DMS153 treated with DMSO at 0.1 percent for 48 hours (cell line): ENCODE results near the gene KRTAP10-10.
"Not testable (repeated sequence)": the region's sequence is repeated elsewhere in the genome, so short reads cannot be mapped to it uniquely, and the experiment has no call there.

Source experiments
- DNase-seq: peaks from one replicate; lab custom pipeline; 2025; ENCODE audit not compliant: unreplicated experiment; lab: John Stamatoyannopoulos, UW

The KRTAP10-10 gene

DNA sequence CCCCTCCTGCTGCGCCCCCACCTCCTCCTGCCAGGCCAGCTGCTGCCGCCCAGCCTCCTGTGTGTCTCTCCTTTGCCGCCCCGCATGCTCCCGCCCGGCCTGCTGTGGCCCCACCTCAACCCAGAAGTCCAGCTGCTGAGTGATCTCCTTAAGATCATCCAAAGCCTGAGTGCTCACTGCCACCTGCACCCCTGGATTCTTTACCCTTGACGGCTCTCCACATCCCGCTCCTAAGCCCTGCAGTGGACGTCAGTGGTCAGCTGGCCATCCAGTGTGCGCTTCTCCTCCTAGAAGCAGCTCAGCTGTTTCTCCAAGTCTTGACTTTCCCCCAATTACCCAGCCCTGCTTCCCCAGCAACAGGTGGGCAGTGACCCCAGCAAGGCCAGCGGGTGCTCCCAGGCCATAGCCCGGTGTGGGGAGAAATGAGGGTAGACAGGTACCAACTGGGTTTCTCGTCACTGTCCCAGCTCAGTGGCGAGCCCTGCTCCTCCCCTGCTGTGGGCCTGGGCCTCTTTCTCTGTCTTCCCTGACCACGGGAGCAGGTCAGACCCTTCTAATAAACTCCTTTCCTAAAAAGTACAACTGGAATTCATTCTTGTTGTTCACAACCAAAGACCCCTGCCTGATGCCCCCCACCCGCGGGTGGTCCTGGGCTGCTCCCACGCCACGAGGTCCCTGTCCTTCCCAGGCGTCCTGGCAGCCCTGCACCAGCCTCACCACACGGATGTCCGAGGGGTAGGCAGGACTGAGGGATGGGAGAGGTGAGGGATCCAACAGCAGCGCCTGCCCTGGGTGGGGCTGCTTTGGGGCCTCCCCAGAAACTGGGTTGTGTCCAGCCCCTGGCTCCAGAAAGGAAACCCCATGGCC, 35.3 kb upstream of the KRTAP10-10 start:
- no peak for DNase-seq

DNA sequence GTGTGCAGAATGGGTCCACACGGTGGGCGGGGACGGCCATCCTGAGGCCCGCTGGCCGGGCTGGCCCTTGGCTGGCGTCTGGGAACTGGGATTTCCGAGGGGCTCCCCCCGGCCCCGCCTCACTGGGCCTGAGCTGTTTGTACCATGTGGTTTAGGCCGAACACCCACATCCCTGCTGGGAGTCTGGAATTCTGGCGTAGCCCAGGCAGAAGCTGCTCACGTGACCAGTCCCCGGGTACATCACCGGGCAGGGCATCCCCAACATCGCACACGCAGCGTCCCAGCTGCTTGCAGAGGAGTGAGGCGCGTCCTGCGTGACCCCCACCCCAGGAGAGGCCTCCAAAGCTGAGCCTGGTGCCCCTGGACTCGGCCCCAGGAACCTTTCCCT, 34.7 kb upstream of the KRTAP10-10 start:
- no peak for DNase-seq

DNA sequence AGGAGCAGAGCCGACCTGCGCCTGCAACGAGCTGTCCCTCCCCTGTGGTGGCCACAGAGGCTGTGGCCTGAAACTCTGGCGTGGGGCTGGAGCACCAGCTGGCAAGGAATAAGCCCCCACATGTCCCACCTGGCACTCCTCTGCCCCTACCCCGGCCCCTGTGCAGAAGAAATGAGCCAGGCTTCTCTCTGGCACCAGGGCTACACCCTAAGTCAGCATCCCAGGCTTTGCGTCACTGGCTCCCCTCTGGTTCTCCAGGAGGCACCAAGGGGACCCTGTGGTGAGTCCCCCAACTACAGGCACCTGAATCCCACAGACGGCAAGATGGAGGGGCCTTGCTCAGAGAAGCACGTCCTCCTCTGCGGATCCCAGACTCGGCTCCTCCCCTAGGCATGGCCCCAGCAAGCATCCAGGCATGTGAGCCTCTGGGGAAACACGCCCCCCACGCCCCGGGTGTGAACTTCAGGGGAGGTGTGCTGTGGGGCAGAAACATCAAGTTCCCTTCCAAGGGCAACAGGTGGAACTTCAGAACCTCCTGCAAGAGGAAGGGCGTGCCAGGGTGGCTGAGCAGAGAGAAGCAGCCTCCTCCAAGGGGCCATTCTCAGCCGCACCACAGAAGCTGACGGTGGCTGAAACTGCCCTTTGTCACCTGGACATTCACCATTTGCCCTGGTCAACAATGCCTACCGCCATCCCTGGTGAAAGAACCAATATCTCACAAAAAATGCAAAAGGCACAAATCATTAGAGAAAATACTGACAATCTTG, 33.9 kb upstream of the KRTAP10-10 start:
- no peak for DNase-seq

DNA sequence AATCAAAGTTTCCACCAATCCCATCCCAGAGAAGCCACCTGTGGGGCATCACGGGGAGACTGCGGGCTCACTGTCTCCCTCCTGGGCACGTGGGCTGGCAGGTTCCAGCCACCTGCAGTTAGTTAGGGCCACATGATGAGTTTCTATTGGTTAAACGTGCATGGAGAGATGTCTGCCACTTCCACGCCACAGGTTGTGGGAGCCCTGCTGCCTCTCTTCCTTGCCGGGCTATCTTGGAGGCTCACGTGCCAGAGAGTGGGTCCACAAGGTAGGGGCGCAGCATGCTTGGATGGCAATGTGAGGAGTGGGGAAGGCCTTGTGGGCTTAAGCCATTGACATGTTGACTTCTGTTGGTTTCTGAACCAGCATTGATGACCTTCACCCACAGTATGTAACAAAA, 33.2 kb upstream of the KRTAP10-10 start:
- no peak for DNase-seq

DNA sequence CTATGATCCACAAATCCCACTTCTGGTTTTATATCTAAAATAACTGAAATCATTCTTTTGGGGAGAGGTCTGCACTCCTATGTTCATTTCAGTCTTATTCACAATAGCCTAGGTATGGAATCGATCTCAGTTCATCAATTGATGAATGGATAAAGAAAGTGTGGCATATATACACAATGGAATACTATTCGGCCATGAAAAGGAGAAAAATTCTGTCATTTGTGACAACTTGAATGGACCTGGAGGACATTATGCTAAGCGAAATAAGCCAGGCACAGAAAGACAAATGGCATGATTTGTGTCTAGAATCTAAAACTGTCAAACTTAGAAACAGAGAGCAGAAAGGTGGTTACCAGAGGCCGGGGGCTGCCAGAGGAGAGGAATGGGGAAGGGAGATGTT, 30.7 kb upstream of the KRTAP10-10 start:
- no peak for DNase-seq

DNA sequence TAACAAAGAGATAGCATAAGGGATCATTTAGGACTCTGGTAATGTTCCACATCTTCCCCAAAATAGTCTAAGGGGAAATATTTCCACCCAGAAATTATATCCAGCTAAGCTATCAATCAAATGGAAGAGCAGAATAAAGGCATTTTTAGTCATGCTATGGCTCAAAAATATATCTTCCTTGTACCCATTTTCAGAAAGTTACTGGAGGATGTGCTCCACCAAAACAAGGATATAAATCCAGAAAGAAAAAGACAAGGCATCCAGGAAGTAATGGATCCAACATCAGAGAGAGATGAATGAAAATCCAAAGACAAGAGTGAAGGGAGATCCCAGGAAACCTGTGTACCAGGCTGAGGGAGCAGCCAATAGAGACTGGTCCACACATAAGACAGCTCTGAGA, 28.0 kb upstream of the KRTAP10-10 start:
- no peak for DNase-seq

DNA sequence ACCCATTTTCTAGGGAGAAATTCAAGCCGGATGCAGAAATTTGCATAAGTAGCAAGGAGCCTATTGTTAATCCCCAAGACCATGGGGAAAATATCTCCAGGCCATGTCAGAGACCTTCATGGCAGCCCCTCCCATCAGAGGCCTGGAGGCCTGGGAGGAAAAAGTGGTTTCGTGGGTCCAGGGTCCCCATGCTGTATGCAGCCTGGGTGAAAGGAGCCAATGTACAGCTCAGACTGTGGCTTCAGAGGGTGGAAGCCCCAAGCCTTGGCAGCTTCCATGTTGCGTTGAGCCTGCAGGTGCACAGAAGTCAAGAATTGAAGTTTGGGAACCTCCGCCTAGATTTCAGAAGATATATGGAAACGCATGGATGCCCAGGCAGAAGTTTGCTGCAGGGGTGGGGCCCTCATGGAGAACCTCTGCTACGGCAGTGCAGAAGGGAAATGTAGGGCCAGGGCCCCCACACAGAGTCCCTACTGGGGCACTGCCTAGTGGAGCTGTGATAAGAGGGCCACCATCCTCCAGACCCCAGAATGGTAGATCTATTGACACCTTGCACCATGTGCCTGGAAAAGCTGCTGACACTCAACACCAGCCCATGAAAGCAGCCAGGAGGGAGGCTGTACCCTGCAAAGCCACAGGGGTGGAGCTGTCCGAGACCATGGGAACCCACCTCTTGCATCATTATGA, 26.9 kb upstream of the KRTAP10-10 start:
- DNase-seq: not testable (repeated sequence)

DNA sequence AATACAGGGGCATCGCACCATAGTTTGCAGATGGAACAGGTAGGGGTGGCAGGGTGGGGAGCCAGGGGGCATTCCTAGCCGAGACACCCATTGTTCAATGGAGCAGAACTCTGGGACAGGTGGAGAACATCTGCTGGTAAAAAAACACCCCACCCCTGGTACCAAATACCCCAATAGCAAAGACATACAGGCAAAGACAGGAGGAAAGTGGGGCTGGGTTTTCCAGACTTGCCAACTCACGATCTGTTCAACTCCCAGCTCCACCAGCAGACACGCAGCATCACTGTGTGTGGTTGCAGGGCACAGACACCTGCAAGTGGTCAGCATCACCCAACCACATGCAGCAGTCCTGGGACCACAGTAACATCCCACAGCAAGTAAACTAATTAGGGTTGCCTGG, 25.6 kb upstream of the KRTAP10-10 start:
- no peak for DNase-seq

DNA sequence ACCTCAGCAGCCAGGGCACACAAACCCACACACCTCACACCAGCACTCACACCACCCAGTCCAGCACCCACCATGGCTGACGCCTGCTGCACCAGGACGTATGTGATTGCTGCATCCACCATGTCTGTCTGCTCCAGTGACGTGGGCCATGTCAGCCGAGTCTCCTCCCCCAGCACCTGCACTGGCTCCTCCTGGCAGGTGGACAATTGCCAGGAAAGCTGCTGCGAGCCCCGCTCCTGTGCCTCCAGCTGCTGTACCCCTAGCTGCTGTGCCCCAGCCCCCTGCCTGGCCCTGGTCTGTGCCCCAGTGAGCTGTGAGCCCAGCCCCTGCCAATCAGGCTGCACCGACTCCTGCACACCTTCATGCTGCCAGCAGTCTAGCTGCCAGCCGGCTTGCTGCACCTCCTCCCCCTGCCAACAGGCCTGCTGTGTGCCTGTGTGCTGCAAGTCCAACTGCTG, 25.1 kb upstream of the KRTAP10-10 start, which contains the start of gene KRTAP10-8:
KRTAP10-8 (plus strand) TSS at position 51 of the 458 bp plus-strand sequence; CDS start at position 73, 22 bp downstream.
- no peak for DNase-seq

DNA sequence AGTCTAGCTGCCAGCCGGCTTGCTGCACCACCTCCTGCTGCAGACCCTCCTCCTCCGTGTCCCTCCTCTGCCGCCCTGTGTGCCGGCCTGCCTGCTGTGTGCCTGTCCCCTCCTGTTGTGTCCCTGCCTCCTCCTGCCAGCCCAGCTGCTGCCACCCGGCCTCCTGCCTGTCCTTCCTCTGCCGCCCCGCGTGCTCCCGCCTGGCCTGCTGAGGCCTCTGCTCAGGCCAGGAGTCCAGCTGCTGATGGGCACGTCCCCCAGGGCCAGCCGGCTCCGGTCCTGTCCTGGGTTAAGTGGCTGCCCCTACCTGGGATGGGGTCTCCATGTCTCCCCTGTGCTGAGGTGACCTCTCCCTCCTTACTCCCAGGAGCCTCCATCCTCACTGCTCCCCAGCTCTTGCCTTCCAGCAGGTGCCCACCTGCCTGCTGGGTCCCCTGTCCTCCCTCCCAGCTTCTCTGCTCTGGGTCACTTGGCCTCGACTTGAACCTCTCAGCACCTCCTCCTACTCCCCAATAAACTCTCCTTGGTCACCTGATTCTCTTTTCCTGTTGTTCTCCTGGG, 24.4 kb upstream of the KRTAP10-10 start:
- no peak for DNase-seq

DNA sequence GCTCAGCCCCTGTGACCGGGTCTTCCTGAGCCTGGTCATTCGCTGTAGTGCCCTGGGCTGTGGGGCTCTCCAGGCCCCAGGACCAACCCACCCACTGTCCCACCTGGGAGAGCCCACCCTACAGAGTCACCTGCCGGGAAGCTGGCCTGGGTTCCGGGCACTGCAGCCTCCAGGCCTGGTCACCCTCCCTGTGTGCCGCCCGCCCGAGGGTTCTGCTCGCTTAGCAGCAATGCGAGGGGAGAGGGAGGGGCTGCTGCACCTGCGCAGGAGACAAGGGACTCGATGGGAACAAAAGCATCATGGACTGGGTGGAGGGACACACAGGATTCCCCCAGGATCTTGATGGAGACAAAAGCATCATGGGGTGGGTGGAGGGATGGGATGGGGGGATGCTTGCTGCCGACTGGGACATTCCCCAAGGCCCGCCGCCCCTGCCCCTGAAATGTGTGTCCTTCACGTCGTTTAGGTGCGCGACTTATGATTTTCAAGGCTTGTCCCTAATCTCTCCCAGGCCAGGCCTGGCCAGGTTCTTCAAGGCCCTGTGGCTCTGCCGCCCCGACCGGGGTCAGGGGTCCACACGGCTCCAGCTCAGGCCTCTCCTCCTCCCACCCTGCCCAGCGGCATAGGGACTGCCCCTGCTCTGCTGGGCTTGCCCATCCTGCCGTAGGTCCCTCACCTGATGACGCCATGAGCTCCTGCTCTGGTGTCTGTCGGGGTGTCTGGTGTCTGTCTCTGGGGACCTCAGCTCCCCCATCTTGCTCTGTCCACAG, 23.6 kb upstream of the KRTAP10-10 start:
- DNase-seq: no peak

DNA sequence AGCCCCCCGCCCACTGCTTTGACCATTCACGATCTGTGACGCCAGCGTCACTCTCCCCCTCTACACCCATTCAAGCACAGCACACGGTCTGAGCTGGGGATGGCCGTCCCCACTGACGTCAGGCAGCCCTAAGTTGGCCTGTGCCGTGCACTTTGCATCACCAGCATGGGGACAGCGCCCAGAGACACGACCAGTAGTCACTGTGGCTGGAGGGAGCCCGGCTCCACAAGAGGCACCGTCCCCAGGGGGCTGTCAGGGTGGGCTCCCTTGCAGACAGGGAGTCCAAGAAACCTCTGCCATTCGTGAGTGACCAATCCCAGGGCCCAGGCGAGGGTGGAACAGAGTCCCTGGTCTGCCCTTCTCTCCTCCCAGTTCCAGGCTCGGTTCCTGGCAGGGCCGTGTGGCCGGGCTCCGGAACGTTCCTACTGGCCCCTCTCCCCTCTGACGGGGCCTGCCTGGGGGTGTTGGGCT, 23.0 kb upstream of the KRTAP10-10 start:
- no peak for DNase-seq

DNA sequence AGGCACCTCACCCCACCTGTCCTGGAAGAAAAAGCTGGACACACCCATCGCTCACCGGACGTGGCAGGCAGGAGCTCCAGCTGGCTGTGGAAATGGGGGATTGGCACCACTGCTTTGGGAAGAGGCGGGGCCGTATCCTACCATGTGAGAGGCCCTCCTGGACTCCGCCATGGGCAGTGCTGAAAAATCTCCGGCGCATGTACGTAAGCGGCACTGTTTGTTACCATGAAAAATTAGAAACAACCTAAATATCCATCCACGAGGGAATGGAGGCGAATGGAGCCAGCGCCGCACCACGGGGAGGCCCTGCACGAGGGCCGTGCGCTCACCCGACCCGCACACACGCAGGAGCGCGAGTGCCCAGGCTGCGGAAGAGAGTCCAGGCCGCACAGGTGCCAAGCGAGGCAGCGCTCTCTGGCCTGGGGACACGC, 22.2 kb upstream of the KRTAP10-10 start:
- no peak for DNase-seq

DNA sequence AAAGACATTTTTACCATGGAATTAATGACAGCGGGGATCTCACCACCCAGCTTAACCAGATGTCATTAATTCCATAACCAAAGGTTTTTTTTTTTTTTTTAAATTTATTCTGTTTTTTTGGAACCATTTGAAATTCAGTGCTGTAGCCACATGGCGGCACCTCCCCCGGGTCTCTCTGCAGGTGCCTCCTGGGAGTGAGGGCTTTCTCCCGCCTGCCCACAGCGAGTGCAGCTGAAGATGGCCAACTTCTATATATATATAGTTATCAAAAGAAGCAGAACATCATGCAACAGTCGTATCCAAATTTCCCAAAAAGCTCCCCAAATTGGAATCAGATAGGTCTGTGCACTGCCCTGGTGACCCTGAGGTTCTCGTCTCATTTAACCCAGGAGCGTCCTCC, 21.7 kb upstream of the KRTAP10-10 start:
- no peak for DNase-seq

DNA sequence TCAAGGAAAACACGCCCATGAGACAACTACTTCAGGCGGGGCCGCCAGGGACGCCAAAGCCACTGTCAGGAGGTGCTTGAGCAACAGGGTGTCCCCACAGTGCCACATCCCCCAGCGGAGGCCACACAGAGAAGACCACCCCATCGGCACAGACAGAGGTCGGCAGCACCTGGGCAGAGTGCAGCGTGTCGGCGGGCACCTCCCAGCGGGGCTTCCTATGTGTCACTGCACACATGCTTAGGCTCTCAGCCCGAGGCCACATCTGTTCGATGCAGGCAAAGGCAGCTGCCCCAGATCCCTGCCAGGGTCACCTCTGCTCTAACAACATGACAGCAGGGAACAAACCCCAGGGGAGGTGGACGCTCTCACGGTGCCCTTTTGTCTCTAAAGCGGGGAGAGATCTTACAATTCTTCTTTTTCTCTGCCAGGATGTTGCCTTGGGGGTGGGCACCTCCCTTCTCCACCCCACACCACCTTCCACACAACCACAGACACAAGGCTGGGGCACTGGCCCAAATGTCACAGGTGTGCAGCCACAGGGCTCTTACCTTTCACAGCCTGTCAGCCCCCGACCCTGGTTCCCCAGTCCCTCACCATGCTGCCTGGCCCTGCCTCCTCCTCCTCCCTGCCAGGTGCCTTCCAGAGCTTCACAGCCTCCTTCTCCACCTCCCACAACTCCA, 21.1 kb upstream of the KRTAP10-10 start:
- no peak for DNase-seq

DNA sequence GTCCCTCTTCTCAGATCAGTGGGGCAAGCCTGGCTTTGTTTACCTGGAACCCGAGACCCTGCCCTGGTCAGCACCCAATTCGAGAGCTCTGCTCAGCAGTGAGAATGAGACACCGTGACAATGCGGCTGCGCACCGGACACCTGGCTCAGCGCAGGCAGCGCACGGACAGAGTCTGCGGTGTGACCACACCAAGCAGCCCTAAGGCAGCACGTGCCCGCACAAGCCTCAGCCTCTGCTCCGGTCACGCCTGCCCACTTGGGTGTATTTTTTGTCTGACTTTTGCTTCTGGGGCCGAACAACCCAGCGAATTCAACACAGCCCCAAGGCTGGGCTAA, 20.6 kb upstream of the KRTAP10-10 start:
- DNase-seq: no peak

DNA sequence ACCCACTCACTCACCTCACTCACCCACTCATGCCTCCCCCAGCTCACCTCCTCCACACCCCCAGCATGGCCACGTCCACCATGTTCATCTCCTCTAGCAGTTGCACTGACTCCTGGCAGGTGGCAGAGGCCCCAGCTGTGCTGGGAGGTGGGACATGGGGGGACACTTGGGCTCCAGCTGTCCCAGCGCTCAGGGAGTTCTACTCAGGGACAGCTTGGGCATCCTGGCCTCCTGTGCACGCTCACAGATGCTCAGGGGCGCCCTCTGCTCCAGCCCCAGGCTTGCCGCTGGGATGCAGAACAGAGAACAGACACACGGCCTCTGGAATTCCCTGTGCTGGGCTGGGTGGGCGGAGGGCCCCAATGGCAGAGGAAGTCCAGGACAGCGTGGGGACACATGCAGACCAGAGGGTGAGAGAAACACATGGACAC, 20.1 kb upstream of the KRTAP10-10 start:
- DNase-seq: no peak

DNA sequence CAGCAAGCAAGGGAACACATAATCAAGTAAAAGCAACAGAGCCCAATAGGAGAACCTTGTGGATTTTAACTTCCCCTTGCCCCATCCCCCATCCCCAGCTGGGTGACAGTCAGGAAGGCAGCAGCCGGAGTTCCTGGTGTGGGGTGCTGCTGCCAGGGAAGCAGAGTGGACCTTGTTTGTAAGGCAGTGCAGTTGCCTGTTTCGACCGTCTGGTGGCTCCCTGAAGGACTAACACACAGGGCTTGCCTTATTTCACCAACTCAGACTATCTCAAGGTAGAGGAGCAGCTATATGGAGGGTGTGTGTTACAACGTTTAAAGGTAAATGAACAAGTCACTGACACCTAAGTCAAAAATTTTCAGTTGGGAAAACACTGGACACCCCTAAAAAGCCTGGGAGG, 18.7 kb upstream of the KRTAP10-10 start:
- no peak for DNase-seq

DNA sequence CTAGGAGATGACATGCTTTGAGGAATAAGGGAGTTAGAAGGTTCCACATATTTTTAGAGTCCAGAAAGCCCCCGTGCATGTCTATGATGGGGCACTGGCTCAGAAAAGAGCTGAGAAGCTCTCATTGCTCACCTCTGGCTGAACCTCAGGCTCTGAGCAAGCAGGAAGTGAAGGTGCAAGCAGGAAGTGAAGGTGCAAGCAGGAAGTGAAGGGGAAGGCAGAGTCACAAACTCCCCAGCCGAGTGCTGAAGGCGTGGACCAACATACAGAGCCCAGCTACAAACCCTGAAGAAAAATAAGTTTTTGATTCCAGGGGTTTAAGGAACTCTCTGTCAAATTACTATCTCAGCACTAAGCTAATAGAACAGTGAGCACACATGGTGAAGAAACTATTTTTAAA, 18.2 kb upstream of the KRTAP10-10 start:
- no peak for DNase-seq

DNA sequence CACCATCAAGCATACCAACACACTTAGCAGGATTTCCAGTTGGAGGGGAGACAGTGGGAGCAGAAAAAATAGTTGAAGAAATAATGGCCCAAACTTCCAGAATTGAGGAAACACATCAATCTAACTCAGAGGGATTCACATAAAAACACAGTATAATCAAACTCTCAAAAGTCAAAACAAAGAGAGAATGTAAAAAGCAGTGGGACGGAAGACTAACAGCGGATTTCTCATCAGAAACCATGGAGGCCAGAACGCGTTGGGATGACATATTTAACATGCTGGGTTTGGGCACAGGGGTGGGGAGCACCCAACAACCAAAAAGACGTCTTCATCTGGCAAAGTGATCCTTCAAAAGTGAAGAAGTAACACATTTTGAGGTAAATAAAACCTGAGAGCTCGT, 17.3 kb upstream of the KRTAP10-10 start:
- no peak for DNase-seq
